H54 (cell line): ENCODE results near the gene CPNE7.

Experiments used
- DNase-seq: peaks from one replicate; pipeline ENCODE4 v3.0.0; 2011; ENCODE audit warnings: low spot score, mixed read lengths; ENCODE audit not compliant: insufficient read length
- FAIRE-seq: peaks from 3 replicates; lab custom pipeline; 2011; peaks lifted over from hg19 to GRCh38; lab: Jason Lieb, UNC
- POLR2A ChIP-seq: IDR thresholded peaks from 2 replicates; pipeline ENCODE4 v1.6.1; 2011; ENCODE audit warnings: low read depth, mild to moderate bottlenecking, low read length

CPNE7 gene

DNA sequence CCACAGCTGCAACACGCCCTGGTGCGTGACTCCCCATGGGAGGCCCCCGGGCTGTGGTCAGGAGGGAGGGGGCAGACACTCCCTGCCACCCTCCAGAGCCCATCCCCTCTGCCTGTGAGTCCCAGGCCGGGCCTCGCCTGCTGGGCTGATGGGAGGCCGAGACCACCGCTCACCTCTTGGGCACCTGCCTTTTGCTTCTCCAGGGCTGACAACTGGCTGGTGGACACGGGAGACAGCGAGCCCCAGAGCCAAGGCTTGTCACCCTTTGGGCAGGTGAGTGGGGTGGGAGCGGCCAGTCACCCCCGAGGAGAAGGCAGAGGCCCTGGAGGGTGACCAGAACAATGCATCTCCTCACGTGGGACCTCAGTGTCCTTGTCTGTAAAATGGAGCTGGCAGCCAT lies 61.1 kb downstream of the CPNE7 start:
- no peak for TF ChIP-seq POLR2A
- no peak for FAIRE-seq
- DNase-seq, result no peak

DNA sequence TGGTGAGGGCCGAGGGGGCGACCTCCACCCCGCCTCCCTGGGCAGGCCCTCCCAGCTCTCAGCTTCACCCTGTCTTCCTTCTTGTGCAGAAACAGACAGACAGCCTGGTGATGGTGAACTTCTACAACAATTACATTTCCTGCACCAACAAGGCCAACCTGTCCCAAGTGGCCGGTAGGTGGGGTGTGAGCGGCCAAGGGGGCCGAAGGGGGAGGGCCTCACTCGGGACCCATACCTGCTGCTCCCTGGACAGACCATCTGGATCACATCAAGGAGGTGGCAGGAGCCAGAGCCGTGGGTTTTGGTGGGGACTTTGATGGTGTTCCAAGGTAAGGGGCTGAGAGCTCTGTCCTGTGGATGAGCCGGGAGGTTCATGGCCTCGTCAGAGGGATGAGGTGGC lies 61.8 kb downstream of the CPNE7 start:
- no peak for TF ChIP-seq POLR2A
- FAIRE-seq, result no peak
- no peak for DNase-seq

DNA sequence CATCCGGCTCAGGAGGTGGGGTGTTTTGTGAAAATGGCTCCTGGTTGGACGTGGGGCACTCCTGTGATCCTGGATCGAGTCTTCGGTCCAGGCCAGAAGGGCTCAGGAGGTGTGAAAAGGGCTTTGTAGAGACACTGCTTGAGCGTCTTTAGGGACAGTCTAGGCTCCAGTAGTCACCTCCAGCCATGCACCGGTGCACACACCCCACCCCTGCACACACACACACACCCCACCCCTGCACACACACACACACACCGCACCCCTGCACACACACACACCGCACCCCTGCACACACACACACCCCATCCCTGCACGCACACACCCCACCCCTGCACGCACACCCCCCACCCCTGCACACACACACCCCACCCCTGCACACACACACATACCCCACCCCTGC lies 62.9 kb downstream of the CPNE7 start:
- FAIRE-seq (no peak), DNase-seq (no peak)
- TF ChIP-seq POLR2A, result no peak

DNA sequence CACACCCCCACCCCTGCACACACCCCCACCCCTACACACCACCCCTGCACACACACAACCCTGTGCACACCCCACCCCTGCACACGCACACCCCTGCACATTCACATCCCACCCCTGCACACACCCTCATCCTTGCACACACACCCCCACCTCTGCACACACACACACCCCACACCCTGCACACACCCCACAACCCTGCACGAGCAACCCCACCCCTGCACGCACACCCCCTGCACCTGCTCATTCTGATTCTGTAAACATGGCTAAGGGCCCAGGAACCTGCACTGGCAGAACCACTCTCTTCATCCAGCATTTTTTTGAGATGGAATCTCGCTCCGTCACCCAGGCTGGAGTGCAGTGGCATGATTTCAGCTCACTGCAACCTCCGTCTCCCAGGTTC lies 63.8 kb downstream of the CPNE7 start:
- no peak for DNase-seq
- TF ChIP-seq POLR2A, result no peak
- no peak for FAIRE-seq

DNA sequence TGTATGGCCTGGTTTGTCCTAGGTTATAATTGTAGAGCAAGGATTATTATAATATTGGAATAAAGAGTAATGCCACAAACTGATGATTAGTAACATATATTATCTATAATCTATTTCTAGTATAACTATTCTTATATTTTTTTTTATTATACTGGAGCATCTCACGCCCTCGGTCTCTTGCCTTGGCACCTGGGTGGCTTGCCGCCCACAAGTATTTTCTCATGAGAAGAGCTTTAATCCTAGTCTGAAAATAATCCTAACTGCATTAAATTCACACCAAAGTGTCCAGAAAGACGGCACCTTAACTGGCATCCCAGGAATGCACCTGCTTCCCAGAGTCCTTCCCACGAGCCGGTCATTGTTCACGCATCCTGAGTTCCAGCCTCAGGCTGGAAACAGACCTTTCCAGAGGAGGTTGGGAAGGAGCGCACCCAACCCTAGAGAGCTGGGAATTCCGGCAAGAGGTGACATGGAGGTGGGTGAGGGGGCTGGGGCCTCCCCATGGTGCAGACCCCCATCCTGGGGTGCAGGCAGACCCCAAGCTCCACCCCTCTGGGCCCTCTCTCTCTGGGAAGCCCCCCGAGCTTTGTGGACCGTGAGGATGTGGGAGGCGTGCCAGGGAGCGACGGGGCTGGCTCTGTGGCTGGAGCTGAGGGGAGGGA lies 66.0 kb downstream of the CPNE7 start:
- FAIRE-seq (no peak), DNase-seq (no peak)
- TF ChIP-seq POLR2A, result no peak

DNA sequence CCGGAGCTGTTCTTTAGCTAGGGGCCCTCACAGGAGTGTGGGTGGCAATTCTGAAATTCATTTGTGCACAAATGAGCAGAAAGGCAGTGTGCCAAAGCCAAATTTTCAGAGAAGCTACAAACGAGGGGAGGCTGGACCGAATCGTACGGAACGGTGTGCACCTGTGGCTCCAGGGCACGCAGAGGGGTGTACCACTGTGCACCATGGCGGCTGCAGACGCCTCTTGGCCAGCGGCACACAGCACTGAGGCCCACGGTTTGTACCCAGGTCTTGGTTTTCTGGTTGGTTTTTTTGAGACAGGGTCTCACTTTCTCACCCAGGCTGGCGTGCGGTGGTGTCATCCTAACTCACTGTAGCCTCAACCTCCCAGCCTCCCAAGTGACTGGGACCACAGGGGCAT lies 67.0 kb downstream of the CPNE7 start:
- no peak for FAIRE-seq
- DNase-seq, result no peak
- TF ChIP-seq POLR2A, result no peak

DNA sequence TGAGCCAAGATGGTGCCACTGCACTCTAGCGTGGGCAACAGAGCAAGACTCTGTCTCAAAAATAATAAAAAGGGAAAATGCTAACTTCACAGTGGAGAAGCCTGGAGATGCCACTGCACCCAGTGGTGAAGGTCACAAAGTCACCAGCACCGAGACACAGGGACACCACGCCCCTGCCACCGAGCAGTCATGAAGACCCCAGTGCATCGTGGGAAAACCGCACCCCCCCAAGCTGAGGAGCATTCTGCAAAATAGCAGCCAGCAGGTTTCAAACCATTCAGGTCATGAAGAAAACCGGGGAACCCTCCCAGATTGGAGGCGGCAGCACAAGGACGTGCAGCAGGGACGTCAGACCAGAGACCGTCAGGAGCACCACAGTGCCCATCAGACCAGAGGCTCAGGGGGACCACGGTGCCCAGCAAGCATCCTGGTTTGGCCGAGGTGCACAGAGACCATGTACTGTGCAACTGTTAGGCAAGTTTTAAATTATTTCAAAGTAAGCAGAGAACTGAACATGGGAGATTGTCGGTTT lies 68.3 kb downstream of the CPNE7 start:
- TF ChIP-seq POLR2A, result no peak
- DNase-seq (no peak), FAIRE-seq (no peak)

DNA sequence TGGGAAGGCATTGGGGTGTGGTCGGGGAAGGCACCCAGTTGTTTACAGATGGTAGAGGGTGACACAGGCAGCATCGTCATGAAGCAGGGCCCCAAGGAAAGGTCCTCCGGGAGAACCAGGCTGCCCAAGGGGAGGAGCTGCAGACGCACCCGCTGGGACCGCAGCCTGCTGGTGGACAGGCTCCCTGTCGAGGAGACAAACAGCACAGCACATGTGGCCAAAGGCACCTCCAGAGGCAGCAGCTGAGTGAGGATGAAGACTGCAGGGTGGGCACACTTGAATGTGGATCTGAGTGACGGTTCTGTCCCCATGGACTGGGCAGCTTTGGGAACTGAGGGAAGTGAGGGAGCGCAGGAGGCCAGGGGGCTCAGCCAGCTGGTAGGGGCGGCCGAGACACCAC lies 69.6 kb downstream of the CPNE7 start:
- no peak for FAIRE-seq
- no peak for TF ChIP-seq POLR2A
- no peak for DNase-seq

DNA sequence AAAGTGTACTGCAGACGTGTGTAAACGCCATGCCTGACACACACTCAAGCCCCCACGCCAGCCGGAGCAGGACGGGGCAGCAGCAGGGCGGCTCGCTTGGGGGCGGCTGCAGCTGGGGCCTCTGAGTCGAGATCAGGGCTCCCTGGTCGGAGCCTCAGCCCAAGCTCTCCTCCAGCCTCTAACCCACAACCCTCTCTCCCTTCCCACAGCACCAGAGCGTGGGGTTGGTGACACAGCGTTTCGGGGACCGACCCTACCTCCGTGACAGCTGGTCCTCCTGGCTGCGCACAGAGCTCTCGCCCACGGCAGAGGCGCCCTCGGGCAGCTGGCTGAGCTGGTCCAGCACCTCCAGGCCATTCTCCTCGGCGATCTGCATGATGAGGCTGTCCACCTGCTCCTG lies 70.7 kb downstream of the CPNE7 start:
- DNase-seq (no peak), FAIRE-seq (no peak)
- no peak for TF ChIP-seq POLR2A
